IPS-18c (cell line): Measurements from ENCODE around the gene ZNHIT1.

Experiments used
- H3K4me3 ChIP-seq: 2 replicates; pipeline ENCODE4 v1.7.0; 2013; ENCODE audit warnings: low read depth, mild to moderate bottlenecking, low read length, moderate library complexity; ENCODE audit not compliant: insufficient read depth
- H3K9me3 ChIP-seq: one replicate; pipeline ENCODE4 v1.6.1; 2013; ENCODE audit warnings: mild to moderate bottlenecking, low read length, moderate library complexity; ENCODE audit not compliant: control insufficient read depth, insufficient read depth

Gene ZNHIT1

DNA sequence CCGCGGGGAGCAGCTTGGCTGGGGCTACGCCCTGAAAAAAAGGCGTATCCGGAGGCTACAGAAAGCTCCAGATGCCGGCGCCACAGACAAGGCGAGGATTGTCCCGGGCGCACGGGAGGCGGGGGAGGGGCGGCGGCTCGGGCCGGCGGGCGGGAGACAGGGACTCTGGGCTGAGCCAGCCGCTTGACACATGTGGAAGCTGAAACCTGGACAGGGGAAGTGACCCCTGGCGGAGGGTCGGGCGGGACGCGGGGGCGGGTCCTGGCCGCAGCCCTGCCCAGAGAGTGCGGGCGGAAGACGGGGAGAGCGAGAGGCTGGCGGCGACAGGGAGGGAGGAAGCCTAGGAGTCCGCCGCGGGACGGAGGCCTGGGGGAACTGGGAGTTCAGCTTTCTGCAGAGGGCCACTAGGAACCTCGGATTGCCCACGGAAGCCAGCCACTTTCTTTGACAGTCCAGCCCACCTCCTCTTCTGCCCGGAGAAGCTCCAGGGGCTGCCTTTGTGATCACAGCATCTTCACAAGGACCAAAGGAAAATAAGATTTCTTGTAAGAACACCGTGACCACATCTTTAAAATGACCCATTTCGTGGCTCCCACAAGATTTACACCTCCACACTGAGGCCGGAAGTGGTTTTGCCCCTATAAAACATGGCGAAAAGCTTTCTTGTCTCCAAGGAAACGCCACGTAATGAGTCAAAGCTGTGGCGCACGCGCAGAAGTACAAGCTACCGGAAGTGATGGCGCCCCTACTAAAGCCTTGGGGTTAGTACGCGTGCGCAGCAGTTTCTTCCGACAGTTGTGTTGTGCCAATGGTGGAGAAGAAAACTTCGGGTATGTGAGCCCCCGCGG lies at the start of gene ZNHIT1, which contains the start of gene PLOD3:
Gene ZNHIT1, plus strand, starts transcription at position 778 of the 848 bp plus-strand sequence. Its CDS starts 31 bp downstream, at position 809.
Gene PLOD3, minus strand, starts transcription at position 194 of the 848 bp plus-strand sequence. CDS start 307 bp downstream, outside the sequence.
- Histone ChIP-seq H3K9me3 (no peaks in the 10 kb centered on the region), H3K4me3 (peak within 1 kb of the TSS; percentile 91)

GRCh38 chr7:101168412-101169049 lies 49.4 kb upstream of the ZNHIT1 start:
- H3K4me3 ChIP-seq = peak overlapping the region; percentile 11; the same call in 1 of the 2 replicates
- H3K9me3 ChIP-seq = peaks cover 2% of the 10 kb centered on the region

- peak overlapping the region; percentile 10 for H3K4me3 ChIP-seq
Observed at GRCh38 chr7:101169110-101169837, 48.7 kb upstream of the ZNHIT1 start.

GRCh38 chr7:101169838-101170551 lies 48.0 kb upstream of the ZNHIT1 start:
- peaks cover 2% of the 10 kb centered on the region for H3K9me3 ChIP-seq
- peak overlapping the region; percentile 31 for H3K4me3 ChIP-seq

More at GRCh38 chr7:101169110-101169837, 48.7 kb upstream of the ZNHIT1 start:
- H3K9me3 ChIP-seq = peaks cover 2% of the 10 kb centered on the region

DNA sequence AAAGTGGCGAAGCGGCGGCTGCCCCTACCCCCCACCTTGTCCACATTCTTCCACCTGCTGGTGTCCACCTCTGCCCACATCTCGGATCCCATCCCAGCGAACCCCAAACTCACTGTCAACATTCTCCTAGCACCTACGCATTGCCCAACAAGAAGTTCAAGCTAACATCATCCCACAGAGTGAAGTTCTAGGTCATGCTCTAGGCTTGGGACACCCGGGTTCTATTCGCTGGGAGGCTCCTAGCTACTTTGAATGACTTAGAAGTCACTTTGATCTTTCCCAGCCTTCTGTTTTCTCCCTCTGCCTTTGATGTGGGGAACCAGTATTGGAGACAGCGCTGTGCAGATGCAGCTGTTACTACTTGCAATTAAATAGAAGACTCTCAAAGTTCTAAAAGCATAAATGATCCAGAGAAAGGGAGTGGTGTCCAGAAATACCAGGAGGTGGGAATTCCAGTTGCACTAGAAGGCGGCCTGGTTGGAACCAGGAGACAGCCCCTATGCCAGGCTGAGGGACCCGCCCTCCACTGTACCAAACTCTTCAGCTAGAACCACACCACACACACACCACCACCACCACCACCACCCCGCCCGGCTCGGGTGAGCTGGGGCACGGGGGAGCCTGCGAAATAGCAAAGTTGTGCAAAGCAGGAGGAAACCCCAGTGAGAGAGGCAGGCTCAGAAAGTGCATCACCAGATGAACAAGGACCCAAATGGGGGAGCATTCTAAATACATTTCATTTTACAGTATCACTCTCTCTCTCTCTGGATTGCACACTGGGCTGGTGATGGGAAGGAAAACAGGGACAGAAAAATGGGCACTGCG lies 47.1 kb upstream of the ZNHIT1 start:
- H3K4me3 ChIP-seq = peak overlapping the region; percentile 31
- peaks cover 2% of the 10 kb centered on the region for H3K9me3 ChIP-seq

DNA sequence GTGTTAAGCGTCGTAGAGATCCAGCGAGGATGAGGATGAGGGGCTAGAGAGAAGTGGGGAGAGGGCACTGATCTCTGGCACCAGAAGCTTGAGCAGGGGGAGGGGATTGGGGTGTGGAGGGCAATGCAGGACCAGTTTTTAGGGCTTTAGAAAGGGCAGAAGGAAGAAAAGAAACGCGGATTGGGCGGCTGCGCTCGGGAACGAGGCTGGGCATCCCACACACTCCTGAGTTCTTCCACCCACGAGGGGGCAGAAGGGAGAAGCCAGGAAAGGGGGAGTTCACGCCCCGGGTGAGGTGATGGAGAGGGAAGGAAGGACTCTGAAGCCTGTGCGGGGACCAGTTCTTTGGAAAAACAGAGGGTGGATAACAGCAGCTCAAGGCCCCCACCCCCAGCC lies 46.5 kb upstream of the ZNHIT1 start:
- Histone ChIP-seq H3K4me3 (peak overlapping the region; percentile 44; the same call in 1 of the 2 replicates), H3K9me3 (peaks cover 2% of the 10 kb centered on the region)

DNA sequence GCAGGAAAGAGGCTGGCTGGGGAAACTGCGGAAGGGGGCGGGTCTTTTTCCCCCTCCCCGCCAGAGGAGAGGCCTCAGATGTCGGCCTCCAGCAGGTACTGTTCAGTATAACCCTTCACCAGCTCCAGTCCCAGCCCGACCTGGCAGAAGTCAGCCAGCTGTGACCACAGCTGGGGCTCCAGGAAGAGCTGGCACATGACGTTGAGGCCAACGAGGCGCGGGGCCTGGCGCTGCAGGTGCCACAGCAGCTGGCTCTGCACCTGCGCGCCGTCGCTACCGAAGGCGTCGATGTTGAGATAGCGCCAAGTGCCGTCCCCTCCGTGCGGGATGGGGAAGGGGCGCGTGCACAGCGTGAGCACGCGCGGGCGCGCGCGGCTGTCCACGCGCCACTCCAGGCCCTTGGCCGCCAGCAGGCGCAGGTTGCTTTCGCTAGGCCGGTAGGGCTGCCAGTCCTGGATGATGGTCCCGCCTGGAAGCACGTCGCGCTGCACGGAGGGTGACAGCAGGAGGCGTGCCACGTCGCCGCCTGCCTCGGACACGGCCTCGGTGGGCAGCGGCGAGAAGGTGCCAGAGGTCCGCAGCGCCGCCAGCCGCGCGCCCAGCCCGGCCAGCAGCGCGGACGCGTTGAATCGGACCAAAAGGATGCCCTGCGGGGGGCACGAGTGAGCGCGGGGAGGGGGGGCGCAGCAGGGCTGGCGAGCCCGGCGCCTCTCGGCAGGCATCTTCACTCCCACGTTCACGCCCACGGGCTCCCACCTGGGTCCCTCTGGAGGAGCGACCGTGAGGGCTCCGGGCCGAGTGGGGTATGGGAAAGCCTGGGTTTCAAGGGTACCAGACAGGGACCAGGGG lies 45.7 kb upstream of the ZNHIT1 start:
- Histone ChIP-seq H3K9me3 (peaks cover 2% of the 10 kb centered on the region), H3K4me3 (peak overlapping the region; percentile 44)

- H3K9me3 ChIP-seq = peaks cover 2% of the 10 kb centered on the region
- peak overlapping the region; percentile 44 for H3K4me3 ChIP-seq
Observed at GRCh38 chr7:101172854-101173751, 44.9 kb upstream of the ZNHIT1 start.

GRCh38 chr7:101173752-101174244 lies 44.2 kb upstream of the ZNHIT1 start:
- Histone ChIP-seq H3K9me3 (peaks cover 2% of the 10 kb centered on the region), H3K4me3 (no peak overlapping the region; the same call in 1 of the 2 replicates)

DNA sequence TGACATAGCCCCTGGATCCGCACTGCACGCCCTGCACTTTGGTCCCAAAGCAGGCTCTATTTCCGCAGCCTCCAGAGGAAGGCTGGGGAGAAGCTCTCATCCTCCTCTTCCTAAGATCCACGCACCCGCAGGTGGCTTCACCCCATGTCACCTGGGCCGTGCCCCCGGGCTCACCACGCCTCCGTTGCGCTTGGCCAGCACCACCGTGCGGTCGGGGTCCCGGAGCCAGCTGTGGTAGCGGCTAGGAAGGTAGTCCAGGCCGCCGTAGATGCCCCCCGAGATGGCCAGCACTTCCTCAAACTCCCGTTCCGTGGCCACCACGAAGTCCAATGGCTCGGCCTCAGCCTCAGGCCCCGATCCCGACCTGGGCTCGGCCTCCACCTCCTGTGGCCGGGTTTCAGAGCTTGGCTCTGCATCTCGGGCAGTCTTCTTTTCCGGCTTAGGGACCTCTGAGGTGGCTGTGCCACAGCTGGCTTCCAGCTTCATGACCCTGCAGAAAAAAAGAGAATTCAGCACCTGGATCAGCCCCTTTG lies 43.6 kb upstream of the ZNHIT1 start:
- H3K4me3 ChIP-seq = peak overlapping the region; percentile 32; the same call in 1 of the 2 replicates

GRCh38 chr7:101175664-101176063 lies 42.3 kb upstream of the ZNHIT1 start:
- H3K4me3 ChIP-seq = no peak overlapping the region
- peaks cover 2% of the 10 kb centered on the region for H3K9me3 ChIP-seq

More for the DNA sequence above, 43.6 kb upstream of the ZNHIT1 start:
- peaks cover 2% of the 10 kb centered on the region for H3K9me3 ChIP-seq

- no peak overlapping the region for H3K4me3 ChIP-seq
- no peaks in the 10 kb centered on the region for H3K9me3 ChIP-seq
Observed at GRCh38 chr7:101177644-101178043, 40.3 kb upstream of the ZNHIT1 start.

DNA sequence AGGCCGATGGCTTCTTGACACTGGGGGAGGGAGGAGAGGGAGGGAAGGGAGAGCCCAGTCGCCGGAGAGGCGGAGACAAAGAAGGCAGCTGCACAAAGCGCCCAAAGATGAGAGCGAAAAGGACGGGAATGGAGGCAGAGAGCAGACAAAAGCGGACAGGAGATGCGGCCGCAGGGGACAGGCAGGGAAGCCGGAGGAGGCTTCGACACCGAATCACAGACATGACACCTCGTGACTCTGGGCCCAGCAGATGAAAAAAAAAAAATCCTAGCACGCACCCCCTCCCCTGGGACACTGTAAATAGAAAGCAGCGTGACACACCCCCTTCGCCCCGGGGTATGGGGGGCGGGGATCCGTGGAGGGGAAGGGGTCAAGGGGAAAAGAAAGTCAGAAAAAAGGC lies 38.8 kb upstream of the ZNHIT1 start:
- no peaks in the 10 kb centered on the region for H3K9me3 ChIP-seq
- peak overlapping the region; percentile 63; the same call in 1 of the 2 replicates for H3K4me3 ChIP-seq

DNA sequence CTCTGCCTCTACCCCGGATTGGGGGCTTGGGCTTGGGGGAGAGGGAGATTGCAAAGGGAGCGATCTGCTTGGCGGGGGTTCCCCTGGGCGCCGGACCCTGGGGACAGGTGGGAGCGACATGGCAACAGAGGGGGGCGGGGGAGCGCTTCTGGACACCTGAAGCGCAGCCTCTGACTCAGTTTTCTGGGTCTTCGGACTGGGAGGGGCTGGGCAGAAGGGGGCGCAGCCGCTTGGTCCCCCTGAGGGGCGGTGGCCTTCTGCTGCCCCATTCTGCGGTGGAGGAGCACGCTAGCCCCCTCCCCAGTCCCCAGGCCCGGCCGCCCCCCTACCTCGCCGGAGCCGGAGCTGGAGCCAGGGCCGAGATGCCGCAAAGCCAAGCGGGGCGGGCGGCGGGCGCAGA lies 38.3 kb upstream of the ZNHIT1 start:
- H3K4me3 ChIP-seq = peak overlapping the region; percentile 63
- H3K9me3 ChIP-seq = no peaks in the 10 kb centered on the region
